ENCODE data around the gene SYNJ1.
"Not testable (repeated sequence)": the region's sequence is repeated elsewhere in the genome, so short reads cannot be mapped to it uniquely, and the experiment has no call there.

GRCh38 chr21:32695482-32695881, 32.3 kb downstream of the SYNJ1 start:
- TF ChIP-seq POLR2A, CTCF (IDR thresholded peaks at IDR 0.05): not testable (repeated sequence)
